GM21737 (cell line): Measurements from ENCODE around the gene AJAP1.

Experiments
- ATAC-seq: cut with Tn5 transposase; IDR thresholded peaks from one replicate; pipeline ENCODE4 v1.9.1; 2021; ENCODE audit warnings: mild to moderate bottlenecking, moderate library complexity; ENCODE audit not compliant: unreplicated experiment

AJAP1 gene

GRCh38 chr1:4628992-4629391, 25.4 kb upstream of the AJAP1 start:
- no peak for ATAC-seq

- no peak for ATAC-seq
These were observed 23.8 kb upstream of the AJAP1 start for GRCh38 chr1:4630561-4630960.

GRCh38 chr1:4631321-4631720, 23.1 kb upstream of the AJAP1 start:
- ATAC-seq = no peak

GRCh38 chr1:4633346-4633745, 21.1 kb upstream of the AJAP1 start:
- no peak for ATAC-seq

DNA sequence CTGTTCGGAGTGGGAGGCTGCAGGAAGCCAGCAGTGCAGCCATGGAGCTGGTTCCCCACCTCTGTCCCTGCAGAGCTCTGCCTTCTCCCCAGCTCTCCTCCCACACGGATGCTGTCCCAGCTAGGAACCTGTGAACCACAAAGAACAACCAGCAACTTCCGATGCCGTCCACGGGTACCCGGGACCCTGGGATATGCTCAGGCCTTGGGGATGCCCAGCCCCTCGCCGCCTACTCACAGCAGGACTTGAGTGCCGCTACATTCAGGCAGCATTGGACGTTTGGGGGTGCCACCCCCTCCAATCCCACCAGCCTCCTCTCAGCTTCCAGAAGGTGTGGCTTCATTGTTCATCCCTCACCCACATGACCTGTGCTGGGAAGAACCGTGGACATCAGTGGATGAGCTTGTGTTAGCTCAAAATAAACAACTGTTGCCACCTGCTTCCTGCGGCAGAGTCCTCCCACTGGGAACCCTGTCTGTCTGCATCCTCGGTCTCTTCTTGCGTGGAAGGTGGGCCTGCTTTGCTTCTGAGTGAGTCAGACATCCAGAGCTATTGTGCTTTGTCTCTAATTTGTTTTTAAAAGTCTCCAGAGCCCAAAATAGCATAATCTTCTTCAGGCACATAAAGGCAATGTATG, 20.1 kb upstream of the AJAP1 start:
- no peak for ATAC-seq

- no peak for ATAC-seq
These were observed 19.5 kb upstream of the AJAP1 start for GRCh38 chr1:4634793-4635406.

DNA sequence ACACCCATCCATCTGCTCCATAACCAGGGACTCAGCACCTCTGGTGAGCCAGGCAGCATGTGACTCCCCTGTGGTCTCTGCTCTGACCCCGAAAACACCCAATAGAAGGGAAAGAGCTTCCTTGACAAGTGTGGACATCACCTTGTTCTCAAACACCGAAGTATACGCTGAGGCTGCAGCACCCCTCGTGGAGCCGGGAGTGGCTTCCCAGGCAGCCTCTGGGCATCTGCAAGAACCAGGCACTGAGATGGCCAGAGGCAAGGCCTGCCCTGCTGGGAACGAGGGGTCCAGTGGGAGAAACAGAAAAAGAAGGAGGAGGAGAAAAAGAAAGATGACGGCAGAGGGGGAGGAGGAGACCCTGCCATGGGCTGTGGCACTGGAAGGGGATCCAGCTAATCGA, 18.2 kb upstream of the AJAP1 start:
- ATAC-seq = no peak

DNA sequence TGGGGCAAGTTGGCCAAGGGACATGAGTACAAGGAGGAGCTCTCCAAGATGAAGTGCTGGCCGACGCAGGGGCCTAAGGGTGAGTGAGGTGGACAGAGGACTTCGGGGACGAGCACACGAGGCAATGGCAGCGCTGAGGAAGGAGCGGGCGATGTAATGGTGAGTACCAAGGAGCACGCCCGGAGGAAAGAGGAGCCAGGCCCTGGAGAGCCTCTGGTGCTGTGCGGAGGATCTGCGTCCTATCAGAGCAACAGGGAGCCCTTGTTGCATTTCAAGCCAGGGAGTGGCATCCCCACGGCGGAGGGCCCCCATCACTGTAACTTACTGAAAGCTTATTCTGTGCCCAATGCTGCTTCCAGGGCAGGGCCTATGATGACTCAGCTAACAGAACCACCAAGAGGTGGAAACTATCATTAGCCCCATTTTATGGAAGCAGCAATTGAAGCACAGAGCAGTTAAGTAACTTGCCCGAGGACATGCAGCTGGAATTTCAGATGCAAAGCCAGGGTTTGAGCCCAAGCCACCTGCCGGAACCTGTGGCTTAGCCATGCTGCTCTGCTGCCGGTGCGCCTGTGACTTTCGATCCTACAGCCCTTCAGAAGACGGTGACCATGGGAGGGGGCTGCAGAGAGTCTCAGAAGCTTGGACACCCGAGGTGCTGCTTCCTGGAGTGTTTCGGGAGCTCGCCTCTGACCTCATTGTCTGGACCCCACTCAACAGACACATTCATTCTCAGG, 17.6 kb upstream of the AJAP1 start:
- ATAC-seq = no peak

DNA sequence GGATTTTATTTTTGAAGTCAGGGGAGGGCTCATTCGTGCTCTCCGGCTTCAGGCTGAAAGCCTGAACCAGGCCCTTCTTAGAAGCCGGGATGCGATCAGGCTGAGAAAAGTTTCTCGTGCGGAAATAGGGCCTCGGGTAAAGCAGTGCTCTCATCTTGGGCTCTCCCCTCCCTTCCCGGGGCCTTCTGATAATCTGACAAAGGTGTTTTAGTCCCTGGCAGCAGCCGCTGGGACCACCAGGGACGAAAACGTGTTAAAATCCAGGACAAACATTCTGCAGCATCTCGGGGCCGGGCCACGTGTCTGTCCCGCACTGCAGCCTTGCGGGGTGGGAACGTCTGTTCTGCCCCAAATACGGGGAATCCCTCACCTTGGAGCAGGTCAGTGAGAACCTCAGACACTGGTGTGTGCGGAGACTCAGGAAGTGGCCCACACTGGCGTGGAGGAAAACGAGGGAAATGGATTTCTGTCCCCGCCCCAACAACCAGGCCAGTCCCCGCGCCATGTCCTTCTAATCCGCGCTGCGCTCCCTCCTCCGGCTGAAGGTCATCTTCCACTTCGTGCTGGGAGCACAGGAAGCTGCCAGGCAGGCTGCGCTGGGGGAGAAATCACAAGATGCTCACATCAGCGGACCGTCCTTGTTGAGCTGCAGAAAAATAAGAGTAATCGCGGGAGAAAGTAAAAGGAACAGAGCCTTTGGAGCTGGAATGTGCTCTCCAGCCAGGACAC, 16.6 kb upstream of the AJAP1 start:
- ATAC-seq = no peak

DNA sequence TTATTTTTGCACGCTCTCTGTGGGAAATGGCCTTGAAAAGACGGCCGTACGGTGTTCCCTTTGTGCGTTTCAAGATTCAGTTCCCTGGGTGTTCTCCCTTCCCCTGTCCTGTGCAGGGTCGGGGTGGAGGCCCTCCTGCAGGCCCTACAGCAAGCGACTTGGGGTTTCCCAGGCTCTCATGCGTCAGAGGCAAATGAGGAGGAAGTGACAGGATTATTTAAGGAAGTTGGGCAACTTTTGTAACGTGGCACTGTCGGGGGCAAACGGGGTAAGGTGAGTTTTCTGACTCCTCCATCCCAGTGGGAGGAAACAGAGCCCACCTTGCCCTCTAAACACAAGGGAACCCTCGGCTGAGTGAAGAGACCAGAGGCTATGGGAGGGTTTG, 16.1 kb upstream of the AJAP1 start:
- no peak for ATAC-seq

DNA sequence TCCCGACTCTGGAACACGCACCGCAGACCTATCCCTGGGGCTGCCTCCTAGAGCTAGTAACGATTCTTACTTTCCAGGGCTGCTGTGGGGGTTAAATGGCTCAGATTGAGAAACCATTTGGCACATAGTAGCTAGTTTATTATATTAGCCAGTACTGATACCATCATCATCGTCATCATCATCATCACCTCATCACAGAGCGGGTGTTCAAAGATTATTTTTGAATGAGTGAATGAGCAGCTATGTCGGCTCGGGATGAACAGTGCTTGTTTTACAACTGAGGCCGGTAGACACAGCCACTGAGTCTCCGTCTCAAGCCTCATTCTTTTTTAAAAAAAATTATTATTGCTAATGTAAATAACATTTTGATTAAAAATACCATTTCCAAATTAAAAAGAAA, 13.5 kb upstream of the AJAP1 start:
- ATAC-seq = no peak

DNA sequence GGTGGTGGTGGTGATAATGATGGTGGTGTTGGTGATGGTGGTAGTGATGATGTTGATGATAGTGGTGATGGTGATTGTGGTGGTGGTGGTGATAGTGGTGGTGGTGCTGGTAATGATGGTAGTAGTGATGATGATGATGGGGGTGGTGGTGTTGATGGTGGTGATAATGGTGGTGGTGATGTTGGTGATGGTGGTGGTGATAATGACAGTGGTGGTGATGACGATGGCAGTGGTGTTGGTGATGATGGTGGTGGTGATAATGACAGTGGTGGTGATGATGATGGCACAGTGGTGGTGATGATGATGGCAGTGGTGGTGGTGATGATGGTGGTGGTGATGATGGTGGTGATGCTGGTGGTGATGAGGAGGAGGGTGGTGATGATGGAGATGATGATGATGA, 7.0 kb upstream of the AJAP1 start:
- ATAC-seq = no peak

DNA sequence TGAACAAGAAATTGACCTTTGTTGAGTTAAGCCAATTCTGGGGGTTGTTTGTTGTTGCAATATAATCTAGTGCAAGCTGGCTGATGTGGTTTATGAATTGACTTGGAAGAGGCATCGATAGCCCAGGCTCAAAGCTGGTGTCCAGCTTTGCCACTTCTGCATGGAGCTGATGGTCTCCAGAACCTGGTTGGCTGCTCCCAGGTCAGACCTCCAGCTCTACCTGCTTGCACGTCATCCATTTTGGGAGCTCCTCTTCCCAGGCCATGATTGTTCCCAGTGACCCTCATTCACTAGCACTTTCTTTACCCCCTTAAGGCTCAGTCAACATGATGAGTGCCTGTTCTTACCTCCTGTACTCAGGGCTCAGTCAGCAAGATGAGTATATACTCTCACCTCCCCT, 5.8 kb upstream of the AJAP1 start:
- no peak for ATAC-seq

DNA sequence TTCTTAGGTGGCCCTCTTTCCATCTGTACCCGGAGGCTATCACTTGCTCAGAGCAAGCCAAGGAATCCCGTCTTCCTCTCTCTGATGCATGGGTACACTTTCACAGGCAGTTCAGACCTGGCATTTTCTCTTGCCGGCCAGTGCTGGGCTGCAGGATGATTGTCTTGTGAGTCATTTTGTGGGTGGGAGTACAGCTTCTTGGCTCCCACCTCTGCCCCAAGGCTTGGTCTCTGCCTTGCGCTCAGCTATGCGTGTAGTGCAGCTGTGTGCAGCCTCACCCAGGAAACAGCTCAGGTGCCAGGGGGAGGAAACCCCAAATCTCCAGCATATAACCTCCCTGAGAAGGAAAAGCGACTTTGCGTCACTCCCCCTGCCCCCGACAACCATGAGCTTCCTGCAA, 3.9 kb upstream of the AJAP1 start:
- no peak for ATAC-seq

DNA sequence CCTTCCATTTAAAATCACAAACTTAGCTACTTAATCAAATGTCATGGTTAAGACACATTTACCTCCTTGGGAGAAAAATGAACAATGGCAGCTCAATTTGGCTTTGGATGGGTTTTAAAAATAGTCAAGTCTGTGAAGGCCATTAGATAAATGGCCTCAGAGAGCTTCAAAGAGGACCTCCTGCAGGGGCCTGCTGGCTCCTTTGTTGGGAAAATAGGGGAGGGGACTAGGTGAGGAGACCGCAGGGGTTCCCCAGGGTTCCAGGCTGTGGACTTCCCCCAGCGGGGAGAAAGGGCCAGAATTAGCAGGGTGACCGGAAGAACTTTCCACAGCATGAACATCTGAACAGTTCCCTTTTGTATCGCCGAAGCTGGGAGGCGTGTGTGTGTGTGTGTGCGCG, 3.4 kb upstream of the AJAP1 start:
- ATAC-seq = no peak

DNA sequence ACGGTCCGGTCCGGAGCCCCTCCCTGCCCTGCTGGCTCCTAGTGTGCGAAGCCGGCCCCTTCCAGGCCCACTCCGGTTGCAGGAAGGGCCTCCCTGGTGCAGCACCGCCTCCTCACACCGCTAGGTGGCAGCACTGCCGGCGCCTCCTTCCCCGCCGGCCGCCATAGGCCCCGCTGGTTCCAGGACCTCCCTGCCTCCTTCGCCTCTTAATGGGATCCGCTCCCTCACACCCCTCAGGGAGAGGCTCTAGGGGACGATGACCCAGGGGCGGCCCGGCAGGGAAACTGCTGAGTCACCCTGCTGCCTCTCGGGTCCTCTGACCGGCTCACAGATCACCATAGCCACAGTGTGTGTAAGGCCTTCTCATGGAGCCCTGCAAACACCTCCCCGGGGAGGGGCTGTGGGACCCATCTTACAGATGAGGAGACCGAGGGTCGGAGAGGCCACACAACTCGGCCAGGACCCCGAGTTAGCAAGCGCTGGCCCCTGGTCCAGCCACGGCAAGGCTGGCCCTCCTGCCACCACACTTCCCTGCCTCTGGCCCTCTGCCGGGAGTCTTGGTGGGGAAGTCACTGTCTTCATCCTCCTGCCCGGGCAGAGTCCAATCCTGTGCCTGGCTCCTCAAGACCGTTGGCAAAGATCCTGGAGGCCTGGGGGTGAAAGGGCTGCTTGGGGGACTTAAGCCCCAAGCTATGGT, 1.6 kb upstream of the AJAP1 start:
- ATAC-seq = no peak

DNA sequence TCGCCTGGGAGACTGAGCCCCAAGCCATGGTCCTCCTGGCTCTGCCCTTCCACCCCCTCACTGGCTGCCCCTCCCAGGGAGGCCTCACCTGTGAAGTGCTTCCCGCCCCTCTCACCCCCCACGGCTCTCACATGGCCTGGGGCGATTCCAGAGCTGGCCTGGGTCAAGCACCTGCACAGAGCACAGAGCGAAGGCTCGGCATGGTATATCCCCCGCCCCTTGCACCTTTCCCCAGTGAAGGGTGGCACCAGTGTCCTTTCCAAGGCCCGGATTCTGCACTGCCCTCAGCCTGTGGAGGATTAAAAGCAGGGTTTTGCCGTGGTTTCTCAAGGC, 1.1 kb upstream of the AJAP1 start:
- no peak for ATAC-seq

DNA sequence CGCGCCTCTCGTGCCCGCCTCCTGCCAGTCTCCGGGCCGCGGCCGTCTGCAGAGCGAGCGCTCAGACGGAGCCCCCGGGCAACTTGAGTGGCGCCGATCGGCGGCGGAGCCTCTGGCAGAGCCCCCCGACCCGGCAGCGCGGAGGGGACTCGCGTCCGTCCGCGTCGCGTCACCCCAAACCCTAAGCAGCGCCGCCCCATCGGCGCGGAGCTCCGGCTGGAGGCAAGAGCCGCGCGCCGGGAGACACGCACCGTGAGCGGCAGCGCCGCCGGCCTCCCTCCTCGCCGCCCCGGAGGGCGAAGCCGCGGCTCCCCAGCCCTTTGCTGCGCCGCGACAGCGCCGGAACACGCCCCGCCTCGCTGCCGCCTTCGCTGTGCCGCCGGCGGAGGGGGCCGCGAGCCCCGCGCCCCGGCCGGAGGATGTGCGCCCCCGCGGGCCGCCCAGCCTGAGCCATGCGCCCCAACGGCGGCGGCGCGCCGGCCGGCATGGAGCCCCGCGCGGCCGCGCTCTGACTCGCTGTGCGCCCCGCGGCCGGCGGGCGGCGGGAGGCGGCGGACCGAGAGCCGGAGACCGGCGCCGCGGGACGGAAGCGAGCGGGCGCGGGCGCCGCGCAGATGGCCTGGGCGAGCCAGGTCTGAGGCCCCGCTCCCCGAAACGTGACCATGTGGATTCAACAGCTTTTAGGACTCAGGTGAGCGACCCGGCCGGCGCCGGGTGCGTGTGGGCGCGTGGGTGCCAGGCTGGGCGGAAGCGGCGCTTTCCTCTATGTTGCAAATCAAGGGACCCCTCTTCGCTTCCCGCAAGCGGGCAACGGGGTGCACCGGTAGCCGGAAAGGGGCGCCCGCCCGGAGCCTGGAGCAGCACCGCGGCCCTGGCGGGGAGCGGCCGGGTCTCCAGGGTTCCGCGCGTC, 610 bp downstream of the AJAP1 start:
- ATAC-seq = no peak

DNA sequence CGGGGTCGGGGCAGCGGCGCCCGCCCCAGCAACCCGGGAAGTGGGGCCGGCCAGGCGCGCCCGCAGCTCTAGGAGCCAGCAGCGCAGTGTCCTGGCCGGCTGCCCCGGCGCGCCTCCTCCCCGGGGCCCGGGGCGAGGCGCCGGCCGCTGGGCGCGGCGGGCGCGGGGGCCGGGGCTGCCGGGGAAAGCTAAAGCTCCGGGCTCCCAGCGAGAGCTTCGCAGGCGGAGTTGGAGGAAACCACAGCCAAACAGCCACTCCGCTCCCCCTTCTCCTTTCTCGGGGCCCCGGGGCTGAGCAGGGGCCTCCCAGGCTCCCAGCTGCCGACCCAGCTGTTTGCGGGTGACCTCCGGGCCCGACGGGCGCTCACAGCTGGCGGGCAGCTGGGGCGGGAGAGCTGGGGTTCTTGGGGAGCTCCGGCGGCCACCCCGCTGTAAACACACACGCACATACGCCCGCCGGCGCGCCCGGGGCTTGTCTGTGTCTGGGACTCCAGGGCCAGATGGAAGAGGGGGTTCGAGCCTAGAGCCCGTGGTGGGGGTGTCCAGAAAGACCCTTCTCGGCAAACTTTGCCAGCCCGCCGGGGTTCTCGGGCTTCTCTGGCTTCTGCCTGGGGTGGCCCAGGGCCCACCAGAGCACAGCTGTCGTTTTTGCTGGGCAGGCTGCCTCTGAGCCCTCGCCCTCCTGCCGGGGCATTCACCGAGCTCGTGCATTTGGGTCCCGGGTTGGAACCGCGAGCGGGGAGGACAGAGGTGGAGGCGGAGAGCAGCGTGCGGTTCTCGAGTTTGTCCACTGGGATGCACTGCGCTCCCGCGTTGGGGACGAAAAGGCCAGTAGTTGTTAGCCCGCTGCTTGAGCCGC, 1.5 kb downstream of the AJAP1 start:
- no peak for ATAC-seq
